Activated CD4-positive, alpha-beta T cell treated with anti-CD3 and anti-CD28 coated beads, Interleukin-2, Interleukin-4, amounts not matched to agents 100 ng/mL and 50 ng/mL, durations not matched to agents 16 hours and 8 hours (primary cell): ENCODE results near the gene ORAI3.

Experiments used
- DNase-seq: peaks from one replicate; pipeline ENCODE4 v3.0.0-alpha.2; 2020; ENCODE audit warnings: low spot score

Gene ORAI3

GRCh38 chr16:30948667-30949649 lies at the start of gene ORAI3:
Gene ORAI3 (plus strand): TSS chr16:30949068. CDS start chr16:30949290, 222 bp downstream.
- no peak for DNase-seq

GRCh38 chr16:30899794-30900193 lies 49.1 kb upstream of the ORAI3 start:
- no peak for DNase-seq

GRCh38 chr16:30900588-30900987 lies 48.3 kb upstream of the ORAI3 start:
- no peak for DNase-seq

GRCh38 chr16:30901201-30902028 lies 47.5 kb upstream of the ORAI3 start:
- no peak for DNase-seq

- DNase-seq: peak; percentile 39
These were observed 46.6 kb upstream of the ORAI3 start for GRCh38 chr16:30902029-30902972.

GRCh38 chr16:30903002-30903401 lies 45.9 kb upstream of the ORAI3 start:
- DNase-seq: no peak

- DNase-seq: no peak
These were observed 45.3 kb upstream of the ORAI3 start for GRCh38 chr16:30903596-30903995.

- DNase-seq: no peak
These were observed 44.6 kb upstream of the ORAI3 start for GRCh38 chr16:30904114-30904780.

GRCh38 chr16:30907064-30907463 lies 41.8 kb upstream of the ORAI3 start:
- DNase-seq: no peak

GRCh38 chr16:30910427-30911029 lies 38.3 kb upstream of the ORAI3 start:
- no peak for DNase-seq

GRCh38 chr16:30912794-30913412 lies 36.0 kb upstream of the ORAI3 start:
- DNase-seq: no peak

GRCh38 chr16:30914830-30915229 lies 34.0 kb upstream of the ORAI3 start:
- no peak for DNase-seq

GRCh38 chr16:30918614-30919013 lies 30.3 kb upstream of the ORAI3 start:
- DNase-seq: no peak

- DNase-seq: no peak
These were observed 28.0 kb upstream of the ORAI3 start for GRCh38 chr16:30920891-30921290.

- no peak for DNase-seq
These were observed 27.5 kb upstream of the ORAI3 start for GRCh38 chr16:30921459-30921747.

GRCh38 chr16:30921748-30922419 lies 27.0 kb upstream of the ORAI3 start:
- DNase-seq: peak; percentile 90

GRCh38 chr16:30922420-30922959 lies 26.4 kb upstream of the ORAI3 start:
- peak; percentile 100 for DNase-seq

GRCh38 chr16:30922960-30923535 lies 25.8 kb upstream of the ORAI3 start:
- DNase-seq: peak; percentile 99

- DNase-seq: no peak
These were observed 25.3 kb upstream of the ORAI3 start, which contains the start of gene FBXL19 for GRCh38 chr16:30923554-30924075. Gene FBXL19 (plus strand): TSS chr16:30923572. CDS start chr16:30925755, 2,183 bp downstream.
